Measurements from ENCODE around the gene FRMD4A.

The FRMD4A gene

DNA sequence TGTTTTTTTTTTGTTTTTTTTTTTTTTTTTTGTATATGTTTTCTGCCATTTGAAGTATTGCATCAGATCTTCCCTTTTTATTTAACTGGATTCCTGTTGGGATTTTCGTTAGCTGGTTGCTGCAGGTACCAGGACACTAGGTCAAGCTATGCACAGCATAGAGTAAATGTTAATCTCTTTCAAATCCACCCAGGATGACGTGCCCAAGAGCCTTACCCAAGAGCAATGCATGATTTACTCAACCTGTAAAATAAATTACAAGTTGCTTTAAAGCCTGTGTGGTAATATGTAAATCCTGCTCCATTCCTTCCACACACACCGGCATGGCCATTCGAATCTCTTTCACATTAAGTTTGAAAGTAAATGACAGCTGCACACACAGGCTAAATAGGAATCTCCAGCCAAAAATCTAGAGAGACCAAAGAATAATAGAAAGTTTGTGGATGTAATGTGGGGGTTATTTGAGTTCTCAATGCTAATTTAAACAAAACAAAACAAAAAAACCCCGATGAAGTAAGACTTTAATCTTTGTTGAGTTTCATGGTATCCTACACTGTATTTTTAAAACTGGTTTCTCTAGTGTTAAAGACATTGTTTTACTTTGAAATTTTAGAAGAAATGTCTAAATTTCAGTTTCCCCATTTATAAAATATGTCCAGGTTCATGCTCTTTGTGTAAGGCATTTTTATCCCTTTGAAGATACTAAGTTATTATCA lies 167.9 kb downstream of the FRMD4A start:
- no peaks in the 10 kb centered on the region for H3K9me3 ChIP-seq (ENCODE audit: insufficient read depth, low read length)

DNA sequence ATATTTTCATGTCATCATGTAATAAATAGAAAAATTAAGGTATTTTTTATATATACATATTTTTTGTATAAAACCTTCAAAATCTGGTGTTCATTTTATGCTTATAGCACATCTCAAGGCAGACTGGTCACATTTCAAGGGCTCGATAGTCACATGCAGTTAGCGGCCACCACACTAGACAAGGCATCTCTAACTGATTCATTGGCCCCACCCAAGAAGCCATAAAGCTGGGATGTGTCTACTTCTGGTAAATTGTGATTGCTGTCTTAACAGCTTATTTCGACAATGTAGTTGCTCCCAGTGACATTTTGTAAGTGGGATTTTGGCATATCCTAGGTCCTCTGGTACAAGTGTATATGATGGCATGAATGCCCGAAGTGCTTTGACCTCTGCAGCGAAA lies 168.7 kb downstream of the FRMD4A start:
- Histone ChIP-seq H3K9ac (ENCODE audit: low read length) (no peak overlapping the region), H3F3A (ENCODE audit: insufficient read depth) (no peaks in the 10 kb centered on the region), H3K79me2 (ENCODE audit: insufficient read depth, low read length) (no peaks in the 10 kb centered on the region), H3K4me2 (ENCODE audit: low read depth, low read length, poor library complexity, severe bottlenecking) (no peak overlapping the region), H3K9me3 (ENCODE audit: insufficient read depth, low read length) (no peaks in the 10 kb centered on the region), H2AFZ (ENCODE audit: low read depth, low read length, severe bottlenecking) (no peak overlapping the region), H3K27ac (ENCODE audit: low read depth, low read length) (no peak overlapping the region), H3K9me2 (replicated peaks; ENCODE audit: insufficient read depth, low read length) (no peaks in the 10 kb centered on the region), H3K27me3 (ENCODE audit: low read length) (no peaks in the 10 kb centered on the region), H3K4me3 (ENCODE audit: insufficient read depth, low read length, poor library complexity, severe bottlenecking) (no peak overlapping the region), H4K20me1 (ENCODE audit: low read depth, low read length) (no peaks in the 10 kb centered on the region), H3K36me3 (ENCODE audit: low read length) (no peaks in the 10 kb centered on the region)
- TF ChIP-seq, protein P1, sequence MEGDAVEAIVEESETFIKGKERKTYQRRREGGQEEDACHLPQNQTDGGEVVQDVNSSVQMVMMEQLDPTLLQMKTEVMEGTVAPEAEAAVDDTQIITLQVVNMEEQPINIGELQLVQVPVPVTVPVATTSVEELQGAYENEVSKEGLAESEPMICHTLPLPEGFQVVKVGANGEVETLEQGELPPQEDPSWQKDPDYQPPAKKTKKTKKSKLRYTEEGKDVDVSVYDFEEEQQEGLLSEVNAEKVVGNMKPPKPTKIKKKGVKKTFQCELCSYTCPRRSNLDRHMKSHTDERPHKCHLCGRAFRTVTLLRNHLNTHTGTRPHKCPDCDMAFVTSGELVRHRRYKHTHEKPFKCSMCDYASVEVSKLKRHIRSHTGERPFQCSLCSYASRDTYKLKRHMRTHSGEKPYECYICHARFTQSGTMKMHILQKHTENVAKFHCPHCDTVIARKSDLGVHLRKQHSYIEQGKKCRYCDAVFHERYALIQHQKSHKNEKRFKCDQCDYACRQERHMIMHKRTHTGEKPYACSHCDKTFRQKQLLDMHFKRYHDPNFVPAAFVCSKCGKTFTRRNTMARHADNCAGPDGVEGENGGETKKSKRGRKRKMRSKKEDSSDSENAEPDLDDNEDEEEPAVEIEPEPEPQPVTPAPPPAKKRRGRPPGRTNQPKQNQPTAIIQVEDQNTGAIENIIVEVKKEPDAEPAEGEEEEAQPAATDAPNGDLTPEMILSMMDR (IDR thresholded peaks at IDR 0.05; ENCODE audit: insufficient read depth, low read length, poor library complexity, severe bottlenecking) = no peak
- TF ChIP-seq EZH2phosphoT487 (conservative IDR thresholded peaks at IDR 0.05; ENCODE audit: low read length) = no peak

More for the DNA sequence above, 167.9 kb downstream of the FRMD4A start:
- no peak overlapping the region for H3K27ac ChIP-seq (ENCODE audit: low read depth, low read length)
- H3K27me3 ChIP-seq (ENCODE audit: low read length) = no peaks in the 10 kb centered on the region
- no peak overlapping the region for H2AFZ ChIP-seq (ENCODE audit: low read depth, low read length, severe bottlenecking)
- H3F3A ChIP-seq (ENCODE audit: insufficient read depth) = no peaks in the 10 kb centered on the region
- no peaks in the 10 kb centered on the region for H4K20me1 ChIP-seq (ENCODE audit: low read depth, low read length)
- no peaks in the 10 kb centered on the region for H3K9me2 ChIP-seq (replicated peaks; ENCODE audit: insufficient read depth, low read length)
- no peak for TF ChIP-seq EZH2phosphoT487 (conservative IDR thresholded peaks at IDR 0.05; ENCODE audit: low read length)
- TF ChIP-seq, protein P1 (IDR thresholded peaks at IDR 0.05; ENCODE audit: insufficient read depth, low read length, poor library complexity, severe bottlenecking) = no peak
- H3K79me2 ChIP-seq (ENCODE audit: insufficient read depth, low read length) = no peaks in the 10 kb centered on the region
- no peak overlapping the region for H3K9ac ChIP-seq (ENCODE audit: low read length)
- H3K36me3 ChIP-seq (ENCODE audit: low read length) = no peaks in the 10 kb centered on the region
- H3K4me3 ChIP-seq (ENCODE audit: insufficient read depth, low read length, poor library complexity, severe bottlenecking) = no peak overlapping the region
- H3K4me2 ChIP-seq (ENCODE audit: low read depth, low read length, poor library complexity, severe bottlenecking) = no peak overlapping the region

DNA sequence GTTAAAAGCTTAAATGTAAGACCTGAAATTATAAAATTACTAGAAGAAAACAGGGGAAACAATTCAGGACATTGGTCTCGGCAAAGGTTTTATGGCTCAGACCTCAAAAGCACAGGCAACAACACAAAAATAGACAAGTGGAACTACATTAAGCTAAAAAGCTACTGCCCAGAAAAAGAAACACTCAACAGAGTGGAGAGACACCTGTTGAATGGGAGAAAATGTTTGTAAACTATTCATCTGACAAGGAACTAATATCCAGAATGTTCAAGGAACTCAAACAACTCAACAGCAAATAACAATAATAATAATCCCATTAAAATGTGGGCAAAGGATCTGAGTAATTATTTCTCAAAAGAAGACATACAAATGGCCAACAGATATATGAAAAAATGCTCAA lies 170.4 kb downstream of the FRMD4A start:
- Histone ChIP-seq H3K9ac (ENCODE audit: low read length) (no peak overlapping the region), H3K36me3 (ENCODE audit: low read length) (no peaks in the 10 kb centered on the region), H3K27me3 (ENCODE audit: low read length) (no peaks in the 10 kb centered on the region), H2AFZ (ENCODE audit: low read depth, low read length, severe bottlenecking) (no peak overlapping the region), H3K9me3 (ENCODE audit: insufficient read depth, low read length) (no peaks in the 10 kb centered on the region), H3F3A (ENCODE audit: insufficient read depth) (no peaks in the 10 kb centered on the region), H3K27ac (ENCODE audit: low read depth, low read length) (no peak overlapping the region), H3K9me2 (replicated peaks; ENCODE audit: insufficient read depth, low read length) (no peaks in the 10 kb centered on the region), H4K20me1 (ENCODE audit: low read depth, low read length) (no peaks in the 10 kb centered on the region), H3K4me3 (ENCODE audit: insufficient read depth, low read length, poor library complexity, severe bottlenecking) (no peak overlapping the region), H3K79me2 (ENCODE audit: insufficient read depth, low read length) (no peaks in the 10 kb centered on the region), H3K4me2 (ENCODE audit: low read depth, low read length, poor library complexity, severe bottlenecking) (no peak overlapping the region)
- no peak for TF ChIP-seq EZH2phosphoT487 (conservative IDR thresholded peaks at IDR 0.05; ENCODE audit: low read length)
- TF ChIP-seq, protein P1 (IDR thresholded peaks at IDR 0.05; ENCODE audit: insufficient read depth, low read length, poor library complexity, severe bottlenecking) = no peak

Data from SU-DHL-6 (cell line).